ENCODE results near the gene UBE3C. TPM values are rescaled to one million over a fixed set of nuclear protein-coding genes. Genes with fewer than 3 reads are reported as not detected.

UBE3C gene
- total RNA-seq, 1 donor from 2014 or later: 54.2 TPM

- Mint-ChIP-seq H3K4me1 (ENCODE audit: unreplicated experiment) (no peaks in the 10 kb centered on the region), H3K4me3 (ENCODE audit: unreplicated experiment) (no peak overlapping the region), H3K27me3 (ENCODE audit: unreplicated experiment) (peaks cover 14% of the 10 kb centered on the region), H3K27ac (ENCODE audit: unreplicated experiment) (no peak overlapping the region), H3K36me3 (ENCODE audit: low read depth, unreplicated experiment) (peaks cover 3% of the 10 kb centered on the region), H3K9me3 (ENCODE audit: unreplicated experiment) (no peaks in the 10 kb centered on the region)
- no peak for DNase-seq (ENCODE audit: low spot score)
- no peak for TF ChIP-seq CTCF (IDR thresholded peaks at IDR 0.05; ENCODE audit: unreplicated experiment)
Measured at GRCh38 chr7:157292770-157293412, 154.2 kb downstream of the UBE3C start.

- Mint-ChIP-seq H3K4me1 (ENCODE audit: unreplicated experiment) (no peaks in the 10 kb centered on the region), H3K9me3 (ENCODE audit: unreplicated experiment) (no peaks in the 10 kb centered on the region), H3K27me3 (ENCODE audit: unreplicated experiment) (peaks cover 11% of the 10 kb centered on the region), H3K4me3 (ENCODE audit: unreplicated experiment) (no peak overlapping the region), H3K36me3 (ENCODE audit: low read depth, unreplicated experiment) (no peaks in the 10 kb centered on the region), H3K27ac (ENCODE audit: unreplicated experiment) (no peak overlapping the region)
- no peak for TF ChIP-seq CTCF (IDR thresholded peaks at IDR 0.05; ENCODE audit: unreplicated experiment)
- DNase-seq (ENCODE audit: low spot score): no peak
Measured at GRCh38 chr7:157293413-157293788, 154.7 kb downstream of the UBE3C start.

GRCh38 chr7:157294773-157295172 is 156.0 kb downstream of the UBE3C start:
- no peak for DNase-seq (ENCODE audit: low spot score)
- Mint-ChIP-seq H3K36me3 (ENCODE audit: low read depth, unreplicated experiment) (peaks cover 9% of the 10 kb centered on the region), H3K9me3 (ENCODE audit: unreplicated experiment) (peaks cover 5% of the 10 kb centered on the region), H3K4me3 (ENCODE audit: unreplicated experiment) (no peak overlapping the region), H3K27me3 (ENCODE audit: unreplicated experiment) (peaks cover 12% of the 10 kb centered on the region), H3K4me1 (ENCODE audit: unreplicated experiment) (peaks cover 6% of the 10 kb centered on the region), H3K27ac (ENCODE audit: unreplicated experiment) (no peak overlapping the region)
- no peak for TF ChIP-seq CTCF (IDR thresholded peaks at IDR 0.05; ENCODE audit: unreplicated experiment)

- H3K27ac Mint-ChIP-seq (ENCODE audit: unreplicated experiment): no peak overlapping the region
- DNase-seq (ENCODE audit: low spot score): no peak
- H3K9me3 Mint-ChIP-seq (ENCODE audit: unreplicated experiment): peaks cover 5% of the 10 kb centered on the region
- H3K36me3 Mint-ChIP-seq (ENCODE audit: low read depth, unreplicated experiment): peaks cover 9% of the 10 kb centered on the region
- TF ChIP-seq CTCF (IDR thresholded peaks at IDR 0.05; ENCODE audit: unreplicated experiment): no peak
- peaks cover 12% of the 10 kb centered on the region for H3K27me3 Mint-ChIP-seq (ENCODE audit: unreplicated experiment)
- peaks cover 6% of the 10 kb centered on the region for H3K4me1 Mint-ChIP-seq (ENCODE audit: unreplicated experiment)
- H3K4me3 Mint-ChIP-seq (ENCODE audit: unreplicated experiment): no peak overlapping the region
Measured at GRCh38 chr7:157295338-157295737, 156.6 kb downstream of the UBE3C start.

- no peak overlapping the region for H3K4me3 Mint-ChIP-seq (ENCODE audit: unreplicated experiment)
- H3K9me3 Mint-ChIP-seq (ENCODE audit: unreplicated experiment): peaks cover 5% of the 10 kb centered on the region
- H3K27ac Mint-ChIP-seq (ENCODE audit: unreplicated experiment): no peak overlapping the region
- no peak for DNase-seq (ENCODE audit: low spot score)
- H3K4me1 Mint-ChIP-seq (ENCODE audit: unreplicated experiment): peaks cover 6% of the 10 kb centered on the region
- no peak for TF ChIP-seq CTCF (IDR thresholded peaks at IDR 0.05; ENCODE audit: unreplicated experiment)
- peaks cover 11% of the 10 kb centered on the region for H3K27me3 Mint-ChIP-seq (ENCODE audit: unreplicated experiment)
- peaks cover 9% of the 10 kb centered on the region for H3K36me3 Mint-ChIP-seq (ENCODE audit: low read depth, unreplicated experiment)
Measured at GRCh38 chr7:157297185-157297584, 158.5 kb downstream of the UBE3C start.
